ENCODE data around the gene LSM7. TPM values are rescaled to one million over a fixed set of nuclear protein-coding genes. Genes with fewer than 3 reads are reported as not detected.

Gene LSM7
- total RNA-seq, 4 donors from 2014 or later, result 97.8 to 163 (median 128) TPM

DNA sequence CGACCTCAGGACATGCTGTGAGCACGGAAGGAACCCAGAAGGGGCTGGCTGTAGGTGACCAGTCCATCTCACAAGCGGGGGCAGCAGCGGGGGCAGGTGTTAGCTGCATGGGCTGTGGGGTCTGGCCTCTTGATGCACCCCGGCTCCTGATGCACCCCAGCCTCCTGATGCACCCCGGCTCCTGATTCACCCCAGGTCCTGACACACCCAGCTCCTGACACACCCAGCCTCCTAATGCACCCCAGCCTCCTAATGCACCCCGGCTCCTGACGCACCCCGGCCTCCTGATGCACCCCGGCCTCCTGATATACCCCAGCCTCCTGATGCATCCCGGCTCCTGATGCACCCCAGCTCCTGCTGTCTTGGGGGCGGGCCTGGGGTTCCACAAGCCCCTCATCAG lies 7.4 kb downstream of the LSM7 start:
- Histone ChIP-seq H3K27me3 (no peaks in the 10 kb centered on the region), H3K4me3 (no peak overlapping the region), H3K27ac (no peak overlapping the region), H3K9me3 (no peaks in the 10 kb centered on the region), H3K4me1 (peaks cover 0 to 9% (median 0%) of the 10 kb centered on the region in 3 donors), H3K36me3 (peaks cover 7 to 54% (median 16%) of the 10 kb centered on the region in 3 donors)
- no peak for TF ChIP-seq POLR2A (IDR thresholded peaks at IDR 0.05)
- TF ChIP-seq, protein P1, sequence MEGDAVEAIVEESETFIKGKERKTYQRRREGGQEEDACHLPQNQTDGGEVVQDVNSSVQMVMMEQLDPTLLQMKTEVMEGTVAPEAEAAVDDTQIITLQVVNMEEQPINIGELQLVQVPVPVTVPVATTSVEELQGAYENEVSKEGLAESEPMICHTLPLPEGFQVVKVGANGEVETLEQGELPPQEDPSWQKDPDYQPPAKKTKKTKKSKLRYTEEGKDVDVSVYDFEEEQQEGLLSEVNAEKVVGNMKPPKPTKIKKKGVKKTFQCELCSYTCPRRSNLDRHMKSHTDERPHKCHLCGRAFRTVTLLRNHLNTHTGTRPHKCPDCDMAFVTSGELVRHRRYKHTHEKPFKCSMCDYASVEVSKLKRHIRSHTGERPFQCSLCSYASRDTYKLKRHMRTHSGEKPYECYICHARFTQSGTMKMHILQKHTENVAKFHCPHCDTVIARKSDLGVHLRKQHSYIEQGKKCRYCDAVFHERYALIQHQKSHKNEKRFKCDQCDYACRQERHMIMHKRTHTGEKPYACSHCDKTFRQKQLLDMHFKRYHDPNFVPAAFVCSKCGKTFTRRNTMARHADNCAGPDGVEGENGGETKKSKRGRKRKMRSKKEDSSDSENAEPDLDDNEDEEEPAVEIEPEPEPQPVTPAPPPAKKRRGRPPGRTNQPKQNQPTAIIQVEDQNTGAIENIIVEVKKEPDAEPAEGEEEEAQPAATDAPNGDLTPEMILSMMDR (IDR thresholded peaks at IDR 0.05), result no peak
- WGBS, 2 donors, result 92 to 97% methylated on average over 5 to 9 of the region's 12 CpGs
- intact Hi-C loops (cut with DNase I), result no loop called here
- DNase-seq, result no peak

- no peak overlapping the region for H3K4me3 ChIP-seq
- intact Hi-C loops (cut with DNase I), result no loop called here
- H3K36me3 ChIP-seq, result peaks cover 7 to 45% (median 16%) of the 10 kb centered on the region in 3 donors
- no peak for TF ChIP-seq POLR2A (IDR thresholded peaks at IDR 0.05)
- TF ChIP-seq, protein P1 (IDR thresholded peaks at IDR 0.05), result no peak
- no peak overlapping the region for H3K27ac ChIP-seq
- DNase-seq, result no peak
- H3K27me3 ChIP-seq, result no peaks in the 10 kb centered on the region
- 27 to 45% methylated on average over 4 to 8 of the region's 12 CpGs for WGBS, 2 donors
- peaks cover 0 to 2% (median 0%) of the 10 kb centered on the region in 3 donors for H3K9me3 ChIP-seq
- peaks cover 0 to 4% (median 0%) of the 10 kb centered on the region in 3 donors for H3K4me1 ChIP-seq
These were observed 8.3 kb downstream of the LSM7 start for GRCh38 chr19:2320049-2320448.

GRCh38 chr19:2319551-2319950 lies 8.8 kb downstream of the LSM7 start:
- DNase-seq, result no peak
- no peak overlapping the region for H3K4me3 ChIP-seq

DNA sequence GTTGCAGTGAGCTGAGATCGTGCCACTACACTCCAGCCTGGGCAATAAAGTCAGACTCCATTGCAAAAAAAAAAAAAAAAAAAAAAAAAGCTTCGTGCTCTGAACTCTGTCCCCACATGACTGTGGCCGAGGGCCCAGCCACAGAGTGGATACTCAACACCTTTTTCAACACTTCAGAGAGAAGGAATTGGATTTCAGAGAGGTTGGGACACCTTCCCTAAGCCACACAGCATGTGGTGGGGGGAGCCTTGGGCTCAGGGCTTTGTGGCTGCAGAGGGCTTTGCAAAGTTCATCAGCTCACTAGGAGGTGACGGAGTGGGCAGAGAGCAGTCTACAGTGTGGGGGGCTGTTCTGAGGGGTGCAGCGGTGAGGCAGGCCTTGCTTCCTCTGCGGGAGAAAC lies 9.5 kb downstream of the LSM7 start:
- intact Hi-C loops (cut with DNase I), result no loop called here
- H3K4me3 ChIP-seq, result no peak overlapping the region
- 69 to 80% methylated on average over 3 to 5 of the region's 6 CpGs for WGBS, 2 donors
- H3K36me3 ChIP-seq, result peaks cover 7 to 34% (median 11%) of the 10 kb centered on the region in 3 donors
- no peak for DNase-seq
- peaks cover 0 to 4% (median 0%) of the 10 kb centered on the region in 3 donors for H3K4me1 ChIP-seq
- TF ChIP-seq, protein P1 (IDR thresholded peaks at IDR 0.05), result no peak
- TF ChIP-seq POLR2A (IDR thresholded peaks at IDR 0.05), result no peak
- no peak overlapping the region for H3K27ac ChIP-seq
- H3K27me3 ChIP-seq, result peaks cover 0 to 8% (median 0%) of the 10 kb centered on the region in 4 donors
- H3K9me3 ChIP-seq, result peaks cover 0 to 7% (median 0%) of the 10 kb centered on the region in 3 donors

More at GRCh38 chr19:2319551-2319950, 8.8 kb downstream of the LSM7 start:
- 78 to 93% methylated on average over 9 to 10 of the region's 20 CpGs for WGBS, 2 donors
- Histone ChIP-seq H3K4me1 (peaks cover 0 to 4% (median 0%) of the 10 kb centered on the region in 3 donors), H3K36me3 (peaks cover 7 to 40% (median 16%) of the 10 kb centered on the region in 3 donors), H3K9me3 (peaks cover 0 to 7% (median 0%) of the 10 kb centered on the region in 3 donors), H3K27ac (no peak overlapping the region), H3K27me3 (peaks cover 0 to 2% (median 0%) of the 10 kb centered on the region in 4 donors)
- TF ChIP-seq, protein P1 (IDR thresholded peaks at IDR 0.05), result no peak
- TF ChIP-seq POLR2A (IDR thresholded peaks at IDR 0.05), result no peak
- intact Hi-C loops (cut with DNase I), result no loop called here

- 85 to 89% methylated on average over 9 to 12 of the region's 25 CpGs for WGBS, 2 donors
- TF ChIP-seq, protein P1 (IDR thresholded peaks at IDR 0.05), result no peak
- no peak for TF ChIP-seq POLR2A (IDR thresholded peaks at IDR 0.05)
- DNase-seq, result no peak
- no peak overlapping the region for H3K27ac ChIP-seq
- peaks cover 0 to 7% (median 0%) of the 10 kb centered on the region in 3 donors for H3K9me3 ChIP-seq
- peaks cover 0 to 19% (median 2%) of the 10 kb centered on the region in 4 donors for H3K27me3 ChIP-seq
- H3K36me3 ChIP-seq, result peaks cover 0 to 22% (median 4%) of the 10 kb centered on the region in 3 donors
- peaks cover 0 to 4% (median 0%) of the 10 kb centered on the region in 3 donors for H3K4me1 ChIP-seq
- intact Hi-C loops (cut with DNase I), result no loop called here
- no peak overlapping the region for H3K4me3 ChIP-seq
These were observed 10.6 kb downstream of the LSM7 start for GRCh38 chr19:2317756-2318155.
